D721Med (cell line): Measurements from ENCODE around the gene CCDC24.

Experiments
- DNase-seq: peaks from one replicate; pipeline ENCODE4 v3.0.0; 2011; ENCODE audit warnings: low spot score; ENCODE audit not compliant: insufficient read length
- FAIRE-seq: peaks from 2 replicates; lab custom pipeline; 2011; peaks lifted over from hg19 to GRCh38; lab: Jason Lieb, UNC
- TF ChIP-seq, protein P1 (sequence below): IDR thresholded peaks from 2 replicates; pipeline ENCODE4 v1.5.1; 2012; ENCODE audit warnings: mild to moderate bottlenecking, control low read depth; ENCODE audit not compliant: insufficient read depth; ENCODE audit errors: missing control alignments

CCDC24 gene

DNA sequence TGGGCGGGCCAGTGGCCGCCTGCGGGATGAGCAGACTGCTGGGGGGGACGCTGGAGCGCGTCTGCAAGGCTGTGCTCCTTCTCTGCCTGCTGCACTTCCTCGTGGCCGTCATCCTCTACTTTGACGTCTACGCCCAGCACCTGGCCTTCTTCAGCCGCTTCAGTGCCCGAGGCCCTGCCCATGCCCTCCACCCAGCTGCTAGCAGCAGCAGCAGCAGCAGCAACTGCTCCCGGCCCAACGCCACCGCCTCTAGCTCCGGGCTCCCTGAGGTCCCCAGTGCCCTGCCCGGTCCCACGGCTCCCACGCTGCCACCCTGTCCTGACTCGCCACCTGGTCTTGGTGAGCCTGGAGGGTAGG, 10.3 kb upstream of the CCDC24 start:
- no peak for FAIRE-seq
- no peak for DNase-seq
- TF ChIP-seq, protein P1, sequence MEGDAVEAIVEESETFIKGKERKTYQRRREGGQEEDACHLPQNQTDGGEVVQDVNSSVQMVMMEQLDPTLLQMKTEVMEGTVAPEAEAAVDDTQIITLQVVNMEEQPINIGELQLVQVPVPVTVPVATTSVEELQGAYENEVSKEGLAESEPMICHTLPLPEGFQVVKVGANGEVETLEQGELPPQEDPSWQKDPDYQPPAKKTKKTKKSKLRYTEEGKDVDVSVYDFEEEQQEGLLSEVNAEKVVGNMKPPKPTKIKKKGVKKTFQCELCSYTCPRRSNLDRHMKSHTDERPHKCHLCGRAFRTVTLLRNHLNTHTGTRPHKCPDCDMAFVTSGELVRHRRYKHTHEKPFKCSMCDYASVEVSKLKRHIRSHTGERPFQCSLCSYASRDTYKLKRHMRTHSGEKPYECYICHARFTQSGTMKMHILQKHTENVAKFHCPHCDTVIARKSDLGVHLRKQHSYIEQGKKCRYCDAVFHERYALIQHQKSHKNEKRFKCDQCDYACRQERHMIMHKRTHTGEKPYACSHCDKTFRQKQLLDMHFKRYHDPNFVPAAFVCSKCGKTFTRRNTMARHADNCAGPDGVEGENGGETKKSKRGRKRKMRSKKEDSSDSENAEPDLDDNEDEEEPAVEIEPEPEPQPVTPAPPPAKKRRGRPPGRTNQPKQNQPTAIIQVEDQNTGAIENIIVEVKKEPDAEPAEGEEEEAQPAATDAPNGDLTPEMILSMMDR: no peak

DNA sequence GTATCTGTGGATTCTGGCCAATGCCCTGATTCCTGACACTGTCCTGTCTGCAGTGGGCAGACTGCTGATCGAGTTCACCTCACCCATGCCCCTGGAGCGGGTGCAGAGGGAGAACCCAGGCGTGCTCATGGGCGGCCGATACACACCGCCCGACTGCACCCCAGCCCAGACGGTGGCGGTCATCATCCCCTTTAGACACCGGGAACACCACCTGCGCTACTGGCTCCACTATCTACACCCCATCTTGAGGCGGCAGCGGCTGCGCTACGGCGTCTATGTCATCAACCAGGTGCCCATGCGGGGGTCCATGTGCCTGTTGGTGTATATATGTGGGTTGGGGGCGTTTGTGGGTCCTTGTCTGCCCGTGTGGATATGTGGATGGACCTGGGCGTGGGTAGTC, 9.8 kb upstream of the CCDC24 start:
- FAIRE-seq (no peak), DNase-seq (no peak)
- TF ChIP-seq, protein P1: no peak

DNA sequence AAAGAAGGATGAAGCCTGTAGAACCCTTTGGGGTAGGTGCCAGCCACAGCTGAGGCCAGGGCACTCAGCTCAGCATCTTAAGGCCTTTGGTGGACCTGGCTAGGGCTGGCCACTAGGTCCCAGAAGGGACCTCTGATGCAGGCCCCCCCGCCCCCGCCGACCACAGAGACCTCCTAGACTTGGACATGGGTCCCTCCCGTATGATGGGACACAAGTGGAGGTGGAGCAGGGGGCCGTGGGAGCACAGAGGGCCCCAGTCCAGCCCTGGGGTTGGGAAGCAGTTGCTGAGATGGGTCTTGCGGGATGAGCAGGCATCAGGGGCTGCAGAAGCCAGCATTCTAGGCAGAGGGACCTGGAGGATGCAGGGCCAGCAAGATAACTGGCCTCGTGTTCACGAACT, 9.2 kb upstream of the CCDC24 start:
- no peak for FAIRE-seq
- TF ChIP-seq, protein P1: no peak
- DNase-seq: no peak

DNA sequence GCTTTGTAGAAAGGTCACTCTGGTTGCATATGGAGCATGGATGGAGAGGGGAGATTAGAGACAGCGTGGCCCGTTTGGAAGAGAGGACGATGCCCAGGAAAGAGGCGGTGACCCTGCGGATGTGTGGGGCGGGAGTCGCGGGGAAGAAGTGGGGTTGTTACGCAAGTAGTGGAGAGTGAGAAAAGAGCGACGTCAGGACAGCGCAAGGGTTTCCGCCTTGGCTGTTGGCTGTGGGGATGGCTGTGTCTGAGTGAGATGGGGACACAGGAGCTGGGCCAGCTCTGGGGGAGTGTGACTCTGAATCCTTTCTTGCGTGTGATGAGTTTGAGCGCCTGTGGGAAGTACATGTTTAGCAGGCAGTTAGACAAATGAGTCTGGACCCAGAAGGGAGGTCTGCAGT, 8.6 kb upstream of the CCDC24 start:
- TF ChIP-seq, protein P1: no peak
- no peak for FAIRE-seq

DNA sequence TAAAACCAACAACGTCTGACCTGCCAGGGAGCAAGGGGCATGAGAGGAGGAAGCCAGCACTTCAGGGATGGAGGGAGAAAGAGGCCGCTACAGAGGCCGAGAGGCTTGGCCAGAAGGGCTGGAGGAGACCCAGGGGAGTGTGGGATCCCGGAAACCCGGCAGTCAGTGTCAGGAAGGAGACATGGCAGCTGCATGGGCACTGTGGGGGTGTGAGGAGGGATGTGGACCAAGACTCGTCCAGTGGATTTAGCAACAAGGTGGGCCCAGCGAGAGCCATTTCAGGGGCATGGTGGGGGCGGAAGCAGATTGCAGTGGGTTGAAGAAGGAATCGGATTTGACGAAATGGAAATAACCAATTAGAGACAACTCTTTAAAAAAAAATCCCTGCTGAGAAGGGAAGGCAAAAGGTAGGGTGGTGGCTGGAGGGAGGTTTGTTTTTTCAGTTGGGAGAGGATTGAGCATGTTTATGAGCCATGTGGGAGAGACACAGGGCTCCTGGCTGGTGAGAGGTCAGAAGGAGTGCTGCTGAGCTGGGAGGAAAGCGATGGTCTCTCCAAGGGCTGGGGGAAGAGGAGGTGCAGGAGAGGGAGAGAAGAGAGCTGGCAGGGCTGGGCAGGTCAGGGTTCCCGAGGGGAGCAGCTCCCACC, 8.0 kb upstream of the CCDC24 start:
- DNase-seq (no peak), FAIRE-seq (no peak)
- TF ChIP-seq, protein P1: no peak

More for the DNA sequence above, 8.6 kb upstream of the CCDC24 start:
- DNase-seq: no peak

DNA sequence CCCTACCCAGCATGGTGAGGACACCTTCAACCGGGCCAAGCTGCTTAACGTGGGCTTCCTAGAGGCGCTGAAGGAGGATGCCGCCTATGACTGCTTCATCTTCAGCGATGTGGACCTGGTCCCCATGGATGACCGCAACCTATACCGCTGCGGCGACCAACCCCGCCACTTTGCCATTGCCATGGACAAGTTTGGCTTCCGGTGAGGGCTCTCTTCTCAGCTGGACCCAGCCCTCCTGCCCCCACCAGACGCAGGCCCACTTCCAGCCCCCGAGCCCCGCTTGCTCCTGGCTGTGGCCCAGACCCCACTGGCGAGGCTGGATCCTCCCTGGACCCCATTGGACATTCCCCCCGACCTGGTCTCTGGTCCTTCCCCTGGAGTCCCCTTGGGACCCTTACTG, 6.5 kb upstream of the CCDC24 start:
- FAIRE-seq: no peak
- DNase-seq: no peak
- TF ChIP-seq, protein P1: no peak

DNA sequence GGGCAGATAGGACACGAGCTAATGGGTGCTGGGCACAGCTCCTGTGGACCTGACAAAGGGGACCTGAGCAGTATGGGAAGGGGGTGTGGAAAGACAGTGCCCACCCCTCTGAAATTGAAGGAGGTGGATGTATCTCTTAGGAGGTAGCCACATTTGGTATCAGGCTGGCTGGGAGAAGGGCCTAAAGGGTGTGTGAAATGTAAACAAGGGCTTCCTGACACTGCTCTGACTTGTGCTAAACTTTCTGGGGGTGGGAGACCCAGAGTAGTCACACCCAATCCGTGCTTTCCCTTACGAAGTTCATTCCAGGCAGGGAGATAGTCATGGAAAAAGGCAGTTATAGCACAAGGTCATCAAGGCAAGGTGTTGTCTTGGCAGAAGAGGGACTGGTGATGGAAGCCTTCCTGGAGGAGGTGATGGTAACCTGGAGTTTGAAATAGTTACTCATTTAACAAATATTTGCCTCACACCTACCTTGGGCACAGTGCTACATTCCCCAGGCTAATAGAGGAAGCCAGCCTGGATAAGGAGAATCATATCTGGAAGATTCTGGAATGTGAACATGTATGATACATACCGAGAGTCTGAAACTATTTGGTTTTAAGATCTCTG, 5.3 kb upstream of the CCDC24 start:
- FAIRE-seq: no peak
- TF ChIP-seq, protein P1: no peak
- DNase-seq: no peak
